Liver (tissue), 3 donors: ENCODE data around the gene GAB2.

ENCODE experiments used
- ATF3 ChIP-seq: IDR thresholded peaks from 2 replicates; pipeline ENCODE4 v1.6.1; 2016; ENCODE audit warnings: antibody characterized with exemption
- JUND ChIP-seq, 2 donors: IDR thresholded peaks; 2 replicates each; pipeline ENCODE4 v1.6.1; 2016; ENCODE audit warnings: antibody characterized with exemption in 2 of 2
- RAD21 ChIP-seq, 2 donors: IDR thresholded peaks; 2 replicates each; pipeline ENCODE4 v1.6.1; 2016; ENCODE audit warnings: antibody characterized with exemption in 2 of 2, mild to moderate bottlenecking in 2 of 2
- RXRA ChIP-seq, 2 donors: IDR thresholded peaks; 2 replicates each; pipeline ENCODE4 v1.6.1; 2017 to 2018; ENCODE audit warnings: antibody characterized with exemption in 2 of 2, mild to moderate bottlenecking in 1 of 2
- SP1 ChIP-seq: IDR thresholded peaks from 2 replicates; pipeline ENCODE4 v1.6.1; 2018; ENCODE audit warnings: antibody characterized with exemption, mild to moderate bottlenecking
- TAF1 ChIP-seq: conservative IDR thresholded peaks from 2 replicates; pipeline ENCODE4 v1.6.1; 2016; ENCODE audit warnings: antibody characterized with exemption, mild to moderate bottlenecking
- TF ChIP-seq, protein P1 (sequence below): fragments of 150-350 bp; IDR thresholded peaks from 2 replicates; pipeline ENCODE4 v1.5.1; 2017; ENCODE audit warnings: improper control_type of control experiment, low read depth, low read length; ENCODE audit not compliant: missing input control
- TF ChIP-seq, protein P2 (sequence below): IDR thresholded peaks from 2 replicates; pipeline ENCODE4 v1.6.1; 2016; ENCODE audit warnings: antibody characterized with exemption
- TF ChIP-seq, protein P3 (sequence below): IDR thresholded peaks from 2 replicates; pipeline ENCODE4 v1.6.1; 2016; ENCODE audit warnings: antibody characterized with exemption
- donor health status: healthy.
- donor health status: healthy.

- TF ChIP-seq, protein P1, sequence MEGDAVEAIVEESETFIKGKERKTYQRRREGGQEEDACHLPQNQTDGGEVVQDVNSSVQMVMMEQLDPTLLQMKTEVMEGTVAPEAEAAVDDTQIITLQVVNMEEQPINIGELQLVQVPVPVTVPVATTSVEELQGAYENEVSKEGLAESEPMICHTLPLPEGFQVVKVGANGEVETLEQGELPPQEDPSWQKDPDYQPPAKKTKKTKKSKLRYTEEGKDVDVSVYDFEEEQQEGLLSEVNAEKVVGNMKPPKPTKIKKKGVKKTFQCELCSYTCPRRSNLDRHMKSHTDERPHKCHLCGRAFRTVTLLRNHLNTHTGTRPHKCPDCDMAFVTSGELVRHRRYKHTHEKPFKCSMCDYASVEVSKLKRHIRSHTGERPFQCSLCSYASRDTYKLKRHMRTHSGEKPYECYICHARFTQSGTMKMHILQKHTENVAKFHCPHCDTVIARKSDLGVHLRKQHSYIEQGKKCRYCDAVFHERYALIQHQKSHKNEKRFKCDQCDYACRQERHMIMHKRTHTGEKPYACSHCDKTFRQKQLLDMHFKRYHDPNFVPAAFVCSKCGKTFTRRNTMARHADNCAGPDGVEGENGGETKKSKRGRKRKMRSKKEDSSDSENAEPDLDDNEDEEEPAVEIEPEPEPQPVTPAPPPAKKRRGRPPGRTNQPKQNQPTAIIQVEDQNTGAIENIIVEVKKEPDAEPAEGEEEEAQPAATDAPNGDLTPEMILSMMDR: no peak
- TF ChIP-seq RAD21 (IDR thresholded peaks at IDR 0.05) (no peak), SP1 (no peak), TAF1 (no peak), JUND (IDR thresholded peaks at IDR 0.05) (no peak), RXRA (IDR thresholded peaks at IDR 0.05) (no peak), ATF3 (no peak)
- TF ChIP-seq, protein P2, sequence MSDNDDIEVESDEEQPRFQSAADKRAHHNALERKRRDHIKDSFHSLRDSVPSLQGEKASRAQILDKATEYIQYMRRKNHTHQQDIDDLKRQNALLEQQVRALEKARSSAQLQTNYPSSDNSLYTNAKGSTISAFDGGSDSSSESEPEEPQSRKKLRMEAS: no peak
- TF ChIP-seq, protein P3, sequence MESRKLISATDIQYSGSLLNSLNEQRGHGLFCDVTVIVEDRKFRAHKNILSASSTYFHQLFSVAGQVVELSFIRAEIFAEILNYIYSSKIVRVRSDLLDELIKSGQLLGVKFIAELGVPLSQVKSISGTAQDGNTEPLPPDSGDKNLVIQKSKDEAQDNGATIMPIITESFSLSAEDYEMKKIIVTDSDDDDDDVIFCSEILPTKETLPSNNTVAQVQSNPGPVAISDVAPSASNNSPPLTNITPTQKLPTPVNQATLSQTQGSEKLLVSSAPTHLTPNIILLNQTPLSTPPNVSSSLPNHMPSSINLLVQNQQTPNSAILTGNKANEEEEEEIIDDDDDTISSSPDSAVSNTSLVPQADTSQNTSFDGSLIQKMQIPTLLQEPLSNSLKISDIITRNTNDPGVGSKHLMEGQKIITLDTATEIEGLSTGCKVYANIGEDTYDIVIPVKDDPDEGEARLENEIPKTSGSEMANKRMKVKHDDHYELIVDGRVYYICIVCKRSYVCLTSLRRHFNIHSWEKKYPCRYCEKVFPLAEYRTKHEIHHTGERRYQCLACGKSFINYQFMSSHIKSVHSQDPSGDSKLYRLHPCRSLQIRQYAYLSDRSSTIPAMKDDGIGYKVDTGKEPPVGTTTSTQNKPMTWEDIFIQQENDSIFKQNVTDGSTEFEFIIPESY: no peak
Observed at GRCh38 chr11:78347956-78348355, 69.7 kb downstream of the GAB2 start.
